Bronchial epithelial cell (primary cell): ENCODE data around the gene LRRC1. TPM values are rescaled to one million over a fixed set of nuclear protein-coding genes. Genes with fewer than 3 reads are reported as not detected.

Experiments
- DNase-seq: peaks from one replicate; pipeline ENCODE4 v3.0.0-alpha.2; 2010; ENCODE audit warnings: low read depth
- FAIRE-seq: peaks from 2 replicates; lab custom pipeline; 2011; peaks lifted over from hg19 to GRCh38; lab: Jason Lieb, UNC
- H3K27me3 ChIP-seq: 2 replicates; pipeline ENCODE4 v1.5.1; 2011; ENCODE audit warnings: low read length; ENCODE audit not compliant: control insufficient read depth, insufficient read depth
- H3K36me3 ChIP-seq: 2 replicates; pipeline ENCODE4 v1.5.1; 2011; ENCODE audit warnings: low read length; ENCODE audit not compliant: control insufficient read depth, insufficient read depth
- H3K4me3 ChIP-seq: 2 replicates; pipeline ENCODE4 v1.5.1; 2011; ENCODE audit warnings: mild to moderate bottlenecking, low read depth, low read length, control low read depth
- CTCF ChIP-seq: IDR thresholded peaks from 2 replicates; pipeline ENCODE4 v1.5.1; 2011; ENCODE audit warnings: mild to moderate bottlenecking, moderate library complexity, low read length, control low read depth, inconsistent platforms; ENCODE audit not compliant: insufficient read depth, severe bottlenecking
- total RNA-seq: library from RNA; depleted of rRNA; stranded (reverse); fragments of >200 nt; gene quantifications from 2 replicates; pipeline ENCODE4 v1.2.1, GENCODE V29; 2014

The LRRC1 gene
- total RNA-seq, 1 donor from 2014 or later = 19.7 TPM

- H3K36me3 ChIP-seq = peaks cover 7% of the 10 kb centered on the region
- no peak for TF ChIP-seq CTCF
- H3K4me3 ChIP-seq = no peak overlapping the region
- no peaks in the 10 kb centered on the region for H3K27me3 ChIP-seq
- DNase-seq = peak; percentile 57
- FAIRE-seq = no peak
Observed at GRCh38 chr6:53894091-53894490, 99.3 kb downstream of the LRRC1 start.

- no peak overlapping the region for H3K4me3 ChIP-seq
- TF ChIP-seq CTCF = no peak
- peak; percentile 15 for DNase-seq
Observed at GRCh38 chr6:53896196-53896595, 101.4 kb downstream of the LRRC1 start.

GRCh38 chr6:53898026-53898795 lies 103.4 kb downstream of the LRRC1 start:
- TF ChIP-seq CTCF = no peak
- FAIRE-seq (no peak), DNase-seq (no peak)
- Histone ChIP-seq H3K4me3 (no peak overlapping the region), H3K27me3 (no peaks in the 10 kb centered on the region), H3K36me3 (peaks cover 9% of the 10 kb centered on the region)

More at GRCh38 chr6:53896196-53896595, 101.4 kb downstream of the LRRC1 start:
- no peak for FAIRE-seq
- peaks cover 9% of the 10 kb centered on the region for H3K36me3 ChIP-seq
- no peaks in the 10 kb centered on the region for H3K27me3 ChIP-seq

GRCh38 chr6:53899512-53899911 lies 104.7 kb downstream of the LRRC1 start:
- no peaks in the 10 kb centered on the region for H3K27me3 ChIP-seq
- TF ChIP-seq CTCF = no peak
- DNase-seq = no peak
- no peak for FAIRE-seq
- H3K4me3 ChIP-seq = no peak overlapping the region
- H3K36me3 ChIP-seq = peaks cover 10% of the 10 kb centered on the region

- FAIRE-seq = no peak
- no peak for DNase-seq
- no peaks in the 10 kb centered on the region for H3K27me3 ChIP-seq
- no peak overlapping the region for H3K4me3 ChIP-seq
- H3K36me3 ChIP-seq = peaks cover 6% of the 10 kb centered on the region
- TF ChIP-seq CTCF = no peak
Observed at GRCh38 chr6:53903357-53903756, 108.6 kb downstream of the LRRC1 start.
